HG02798 (cell line): ENCODE measurements around the gene LCORL.
"Not testable (repeated sequence)": the region's sequence is repeated elsewhere in the genome, so short reads cannot be mapped to it uniquely, and the experiment has no call there.

ENCODE experiments used
- ATAC-seq: cut with Tn5 transposase; IDR thresholded peaks from one replicate; pipeline ENCODE4 v1.9.1; 2021; ENCODE audit warnings: mild to moderate bottlenecking; ENCODE audit not compliant: unreplicated experiment, poor library complexity

The LCORL gene

DNA sequence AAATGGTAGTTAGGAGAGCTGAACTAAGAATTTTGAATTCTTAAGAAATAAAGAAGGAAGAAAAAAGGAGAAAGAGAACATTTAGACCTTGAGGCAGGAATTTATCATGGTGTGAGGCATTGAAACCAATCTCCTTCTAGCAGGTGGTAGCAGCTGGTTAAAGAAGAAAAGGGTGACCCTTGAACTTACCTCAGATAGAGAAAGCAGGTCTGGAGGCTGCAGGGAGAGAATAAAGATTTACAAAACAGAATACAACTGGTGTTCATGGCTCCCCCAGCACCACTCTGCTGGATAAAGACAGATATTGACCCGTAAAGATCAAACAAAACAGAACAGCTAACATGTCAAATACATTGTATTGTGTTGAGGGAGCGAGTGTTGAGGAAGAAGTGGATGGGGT lies 154.7 kb downstream of the LCORL start:
- no peak for ATAC-seq

DNA sequence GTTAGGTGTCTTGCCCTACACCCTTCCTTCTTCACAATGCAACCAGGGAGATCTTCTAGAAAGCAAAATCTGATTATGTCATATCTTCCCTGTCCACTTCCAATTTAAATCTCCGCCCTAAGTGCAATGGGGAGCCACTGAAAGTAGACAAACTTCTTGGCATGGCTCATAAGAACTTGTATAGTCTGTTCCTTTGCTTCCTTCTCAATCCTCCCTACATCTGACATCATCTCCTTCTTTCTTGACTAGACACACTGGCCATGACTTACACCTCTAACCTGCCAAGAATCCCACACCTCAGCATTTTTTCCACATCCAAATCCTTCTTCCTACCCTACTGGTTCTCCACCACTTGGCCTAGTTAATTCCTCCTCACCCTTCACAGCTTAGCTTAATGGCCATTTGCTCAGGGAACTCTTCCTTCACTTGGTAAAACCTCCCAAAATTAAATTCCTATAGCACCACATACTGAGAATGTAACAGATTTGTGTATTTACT lies 155.6 kb downstream of the LCORL start:
- ATAC-seq = no peak

DNA sequence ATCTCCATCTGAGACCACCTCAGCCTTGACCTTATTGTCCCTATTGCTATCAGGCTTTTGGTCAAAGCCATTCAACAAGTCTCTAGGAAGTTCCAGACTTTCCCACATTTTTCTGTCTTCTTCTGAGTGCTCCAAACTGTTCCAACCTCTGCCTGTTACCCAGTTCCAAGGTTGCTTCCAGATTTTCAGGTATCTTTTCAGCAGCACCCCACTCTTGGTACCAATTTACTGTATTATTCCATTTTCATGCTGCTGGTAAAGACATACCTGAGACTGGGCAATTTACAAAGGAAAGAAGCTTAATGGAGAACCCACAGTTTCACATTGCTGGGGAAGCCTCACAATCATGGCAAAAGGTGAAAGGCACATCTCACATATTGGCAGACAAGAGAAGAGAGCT lies 159.6 kb downstream of the LCORL start:
- not testable (repeated sequence) for ATAC-seq

DNA sequence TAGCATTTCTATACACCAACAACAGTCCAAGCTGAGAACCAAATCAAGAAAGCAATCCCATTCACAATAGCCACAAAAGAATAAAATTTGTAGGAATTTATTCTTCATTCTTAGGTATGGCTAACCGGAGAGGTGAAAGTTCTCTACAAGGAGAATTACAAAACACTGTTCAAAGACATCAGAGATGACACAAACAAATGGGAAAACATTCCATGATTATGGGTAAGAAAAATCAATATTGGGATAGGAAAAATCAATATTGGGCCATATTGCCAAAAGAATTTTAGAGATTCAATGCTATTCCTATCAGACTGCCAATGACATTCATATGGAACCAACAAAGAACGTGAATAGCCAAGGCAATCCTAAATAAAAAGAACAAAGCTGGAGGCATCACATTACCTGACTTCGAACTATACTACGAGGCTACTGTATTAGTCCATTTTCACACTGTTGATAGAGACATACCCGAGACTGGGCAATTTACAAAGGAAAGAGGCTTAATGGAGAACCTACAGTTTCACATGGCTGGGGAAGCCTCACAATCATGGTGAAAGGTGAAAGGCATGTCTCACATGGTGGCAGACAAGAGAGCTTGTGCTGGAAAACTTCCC lies 161.7 kb downstream of the LCORL start:
- no peak for ATAC-seq

DNA sequence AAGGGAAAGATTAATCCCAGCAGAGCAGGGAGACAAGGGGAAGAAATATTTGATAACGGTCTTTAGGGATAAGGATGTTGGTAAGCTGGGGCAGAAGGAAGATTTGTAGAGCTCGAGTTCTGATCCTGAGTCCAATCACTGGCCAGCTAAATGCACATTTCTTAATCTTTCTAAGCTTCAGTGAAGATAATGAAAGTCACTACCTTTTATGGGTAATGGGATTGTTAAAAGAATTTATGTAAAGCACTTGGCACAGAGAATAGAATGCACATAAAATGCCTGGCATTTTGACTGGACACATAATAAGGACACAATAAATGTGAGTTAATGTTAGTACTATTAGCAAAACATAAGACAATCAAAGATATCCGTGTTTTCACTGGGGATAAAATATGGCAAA lies 167.5 kb downstream of the LCORL start:
- ATAC-seq = no peak

DNA sequence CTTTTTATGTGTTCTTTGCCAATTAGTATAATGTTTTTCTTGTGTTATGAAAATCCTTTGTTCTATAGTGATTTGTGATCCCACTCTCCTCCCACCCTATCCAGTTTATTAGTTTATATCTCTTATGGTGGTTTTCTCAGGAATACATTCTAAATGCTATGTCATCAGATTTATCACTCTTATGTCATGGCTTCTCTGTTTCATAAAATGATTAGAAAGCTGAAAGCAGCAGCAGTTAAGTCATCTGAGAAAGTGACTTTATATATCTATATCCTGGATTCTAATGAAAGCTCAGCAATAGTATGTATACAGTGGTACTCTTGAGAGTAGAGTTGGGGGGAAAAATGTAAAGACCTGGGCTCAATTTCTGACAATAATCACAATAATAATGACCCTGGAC lies 169.6 kb downstream of the LCORL start:
- ATAC-seq = no peak

DNA sequence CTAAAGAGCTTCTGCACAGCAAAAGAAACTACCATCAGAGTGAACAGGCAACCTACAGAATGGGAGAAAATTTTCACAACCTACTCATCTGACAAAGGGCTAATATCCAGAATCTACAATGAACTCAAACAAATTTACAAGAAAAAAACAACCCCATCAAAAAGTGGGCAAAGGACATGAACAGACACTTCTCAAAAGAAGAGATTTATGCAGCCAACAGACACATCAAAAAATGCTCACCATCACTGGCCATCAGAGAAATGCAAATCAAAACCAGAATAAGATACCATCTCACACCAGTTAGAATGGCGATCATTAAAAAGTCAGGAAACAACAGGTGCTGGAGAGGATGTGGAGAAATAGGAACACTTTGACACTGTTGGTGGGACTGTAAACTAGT lies 171.3 kb downstream of the LCORL start:
- ATAC-seq = not testable (repeated sequence)

DNA sequence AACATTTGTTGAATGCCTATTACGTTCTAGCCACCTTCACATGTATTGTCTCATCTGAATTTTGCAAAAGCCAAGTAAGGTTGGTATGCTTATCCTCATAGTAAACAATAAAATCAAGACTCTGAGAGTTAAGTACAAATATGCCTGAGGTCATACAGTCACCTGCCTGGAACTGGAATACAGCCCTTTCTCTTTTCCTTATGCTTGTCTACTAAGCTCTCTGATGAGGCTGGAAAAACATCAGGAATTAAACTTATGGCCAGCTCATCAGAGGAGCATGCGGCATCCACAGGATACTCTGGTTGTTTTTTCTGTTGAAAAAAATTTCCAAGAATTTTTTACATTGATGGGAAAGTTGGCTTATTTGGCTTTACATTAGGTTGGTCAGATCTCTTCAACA lies 175.3 kb downstream of the LCORL start:
- ATAC-seq = no peak

DNA sequence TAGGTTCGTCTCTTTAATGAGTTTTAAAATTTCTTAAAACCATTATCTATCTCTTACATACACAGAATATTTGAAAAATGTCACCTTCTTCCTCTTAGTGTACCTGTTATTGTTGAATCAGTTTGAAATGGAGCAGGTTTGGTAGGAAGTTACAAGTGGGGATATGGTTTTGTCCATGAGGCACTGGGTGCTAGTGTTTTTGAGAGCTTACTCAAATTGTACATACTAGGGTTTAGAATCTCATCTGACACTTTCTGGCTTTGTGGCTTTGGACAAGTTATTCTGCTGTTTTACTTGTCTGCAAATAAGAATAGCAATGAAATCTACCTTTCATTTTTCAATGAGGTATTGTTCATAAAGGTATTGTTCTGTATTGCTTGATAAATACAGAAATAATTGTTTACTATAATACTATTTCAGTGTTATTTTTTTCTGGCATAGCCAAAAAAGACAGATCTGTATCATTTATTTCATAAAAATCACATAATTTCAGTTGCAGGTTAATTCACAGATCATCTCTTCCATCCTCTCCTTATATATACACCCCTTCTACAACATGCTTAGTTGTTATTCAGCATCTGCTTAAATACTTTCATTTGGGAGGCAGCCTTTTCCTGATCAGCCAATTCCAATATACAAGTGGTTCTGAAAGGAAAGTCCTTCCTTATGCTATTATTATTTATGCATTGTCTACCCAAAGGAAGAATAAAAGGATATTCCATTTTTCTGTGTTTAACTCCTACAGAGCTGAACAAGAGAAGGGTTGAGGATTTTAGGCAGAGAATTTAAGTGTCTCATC lies 197.5 kb downstream of the LCORL start:
- ATAC-seq = no peak

DNA sequence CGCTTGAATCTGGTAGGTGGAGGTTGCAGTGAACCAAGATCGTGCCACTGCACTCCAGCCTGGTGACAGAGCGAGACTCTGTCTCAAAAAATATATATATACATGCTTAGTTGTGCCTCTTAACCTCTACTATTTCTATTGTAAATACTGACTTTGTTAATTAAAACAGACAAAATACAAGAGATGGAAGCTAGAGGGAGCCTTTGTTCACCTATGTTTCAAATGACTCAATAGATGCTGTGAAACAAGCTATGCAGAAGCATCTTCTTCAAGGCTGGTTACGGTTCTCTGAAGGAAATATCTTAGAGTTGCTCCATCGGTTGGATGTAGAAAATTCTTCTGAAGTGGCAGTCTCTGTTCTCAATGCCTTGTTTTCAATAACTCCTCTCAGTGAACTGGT lies 204.5 kb downstream of the LCORL start:
- ATAC-seq = peak; percentile 82

DNA sequence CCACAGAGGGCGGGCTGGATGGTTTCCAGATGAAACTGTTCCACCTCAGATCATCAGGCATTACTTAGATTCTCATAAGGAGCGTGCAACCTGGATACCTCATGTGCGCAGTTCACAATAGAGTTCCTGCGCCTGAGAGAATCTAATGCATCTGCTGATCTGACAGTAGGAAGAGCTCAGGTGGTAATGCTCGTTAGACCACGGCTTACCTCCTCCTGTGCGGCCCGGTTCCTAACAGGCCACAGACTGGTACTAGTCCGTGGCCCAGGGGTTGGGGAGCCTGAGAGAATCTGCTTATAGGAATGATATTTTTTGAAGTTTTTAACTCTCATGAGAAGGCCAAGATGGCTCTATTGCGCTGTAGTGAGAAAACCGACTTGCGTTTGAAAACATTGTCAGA lies 205.4 kb downstream of the LCORL start:
- no peak for ATAC-seq

DNA sequence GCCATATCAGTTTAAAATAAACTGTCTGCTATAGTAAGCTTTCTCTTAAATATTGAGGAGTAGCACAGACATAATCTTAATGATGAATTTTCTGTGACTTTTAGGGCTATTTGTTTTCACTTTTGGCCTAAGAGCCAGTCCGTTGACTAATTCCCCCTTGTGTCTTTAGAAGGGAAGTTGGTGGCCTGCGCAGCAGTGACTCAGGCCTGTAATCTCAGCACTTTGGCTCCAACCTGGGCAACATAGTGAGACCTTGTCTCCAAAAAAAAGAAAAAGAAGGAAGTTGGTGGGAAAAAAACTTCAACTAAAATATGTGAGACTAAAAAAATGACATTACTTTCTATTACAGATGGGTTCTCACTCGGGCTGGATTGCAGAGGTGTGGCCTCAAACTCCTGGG lies 207.4 kb downstream of the LCORL start:
- ATAC-seq = no peak

DNA sequence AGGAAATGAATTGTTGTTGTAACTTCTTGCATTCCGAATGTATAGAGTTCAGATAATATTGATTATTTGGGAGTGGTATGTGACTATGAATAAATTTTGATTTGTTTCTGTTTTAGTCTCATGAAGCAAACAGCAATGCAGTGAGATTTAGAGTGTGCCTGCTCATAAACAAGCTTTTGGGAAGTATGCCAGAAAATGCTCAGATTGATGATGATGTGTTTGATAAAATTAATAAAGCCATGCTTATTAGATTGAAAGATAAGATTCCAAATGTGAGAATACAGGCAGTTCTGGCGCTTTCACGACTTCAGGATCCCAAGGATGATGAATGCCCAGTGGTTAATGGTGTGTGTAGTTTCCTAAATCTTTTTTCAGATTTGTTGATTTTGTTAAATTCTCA lies 208.8 kb downstream of the LCORL start:
- no peak for ATAC-seq

DNA sequence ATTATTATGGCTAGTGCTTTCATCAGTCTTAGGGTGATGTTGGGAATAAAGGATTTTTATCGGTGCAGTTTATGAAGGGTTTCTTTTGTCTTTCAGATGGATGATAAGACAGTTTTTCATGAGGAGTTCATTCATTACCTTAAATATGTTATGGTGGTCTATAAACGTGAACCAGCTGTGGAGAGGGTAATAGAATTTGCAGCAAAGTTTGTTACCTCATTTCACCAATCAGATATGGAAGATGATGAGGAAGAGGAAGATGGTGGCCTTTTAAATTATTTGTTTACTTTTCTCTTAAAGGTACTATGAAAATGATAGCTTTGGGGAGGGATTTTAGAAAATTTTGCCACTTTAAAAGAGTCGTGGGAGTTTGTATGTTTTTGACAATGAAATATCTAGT lies 209.4 kb downstream of the LCORL start:
- no peak for ATAC-seq

DNA sequence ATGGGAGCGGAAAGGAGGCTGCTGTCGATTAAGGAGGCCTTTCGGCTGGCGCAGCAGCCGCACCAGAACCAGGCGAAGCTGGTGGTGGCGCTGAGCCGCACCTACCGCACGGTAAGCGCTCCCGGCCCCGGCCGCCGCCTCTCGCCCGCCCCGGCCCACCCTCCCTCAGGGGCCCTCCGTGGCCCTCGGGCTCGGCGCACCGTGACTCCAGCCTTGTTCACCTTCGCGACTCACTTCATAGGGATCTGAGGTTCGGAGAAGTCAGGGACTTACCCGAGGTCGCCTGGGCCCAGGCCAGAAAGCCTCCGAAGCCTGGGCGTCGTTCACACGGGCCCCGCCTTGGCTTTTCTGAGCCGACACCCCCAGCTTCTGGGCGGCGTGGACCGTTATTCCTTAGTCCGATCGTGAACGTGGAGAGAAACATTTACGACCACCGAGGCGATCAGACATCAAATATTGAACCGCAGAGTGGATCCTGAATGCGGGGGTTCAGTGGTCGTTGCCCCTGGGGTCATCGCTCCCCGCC lies 210.4 kb downstream of the LCORL start:
- peak; percentile 31 for ATAC-seq

DNA sequence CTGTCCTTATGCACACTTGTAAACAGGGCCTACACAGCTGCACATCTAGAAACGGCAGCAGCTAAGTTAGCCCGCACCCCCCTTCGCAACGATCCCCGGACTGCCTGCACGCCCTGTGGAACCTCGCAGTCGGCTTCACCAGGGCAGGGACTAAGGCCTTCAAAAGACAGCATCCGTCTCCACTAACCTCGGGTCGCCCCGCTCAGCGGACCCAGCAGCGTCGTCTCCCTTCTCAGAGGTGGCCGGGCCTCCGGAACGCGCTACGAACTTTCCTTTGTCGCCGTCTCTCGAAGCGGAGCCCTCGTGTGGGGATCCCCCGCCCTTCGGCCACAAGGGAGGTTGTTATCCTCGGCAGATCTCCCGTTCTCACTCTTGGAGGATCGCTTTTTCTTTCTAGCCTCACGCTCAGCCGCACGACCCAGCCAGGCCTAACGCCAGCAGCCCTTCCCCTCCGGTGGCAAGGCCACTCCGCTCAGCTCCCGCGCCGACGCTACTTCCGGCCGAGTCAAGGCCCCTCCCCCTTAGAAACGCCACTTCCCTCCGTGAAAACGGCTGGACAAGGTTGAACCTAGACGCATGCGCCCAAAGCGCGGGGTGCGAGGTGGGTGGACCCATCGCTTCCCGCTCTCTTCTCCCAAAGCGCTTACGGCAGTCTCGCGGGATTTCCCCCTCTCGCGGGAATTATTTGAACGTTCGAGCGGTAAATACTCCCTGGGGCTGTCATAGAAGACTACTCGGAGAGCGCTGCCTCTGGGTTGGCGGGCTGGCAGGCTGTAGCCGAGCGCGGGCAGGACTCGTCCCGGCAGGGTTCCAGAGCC lies 211.1 kb downstream of the LCORL start, which contains the start of the genes DCAF16 and NCAPG:
TSS of gene DCAF16 (minus strand) at position 498 of the 818 bp plus-strand sequence. CDS start 6,616 bp downstream, outside the sequence.
TSS of gene NCAPG (plus strand) at position 720 of the 818 bp plus-strand sequence. CDS start 99 bp downstream, outside the sequence.
- ATAC-seq = peak; percentile 91

DNA sequence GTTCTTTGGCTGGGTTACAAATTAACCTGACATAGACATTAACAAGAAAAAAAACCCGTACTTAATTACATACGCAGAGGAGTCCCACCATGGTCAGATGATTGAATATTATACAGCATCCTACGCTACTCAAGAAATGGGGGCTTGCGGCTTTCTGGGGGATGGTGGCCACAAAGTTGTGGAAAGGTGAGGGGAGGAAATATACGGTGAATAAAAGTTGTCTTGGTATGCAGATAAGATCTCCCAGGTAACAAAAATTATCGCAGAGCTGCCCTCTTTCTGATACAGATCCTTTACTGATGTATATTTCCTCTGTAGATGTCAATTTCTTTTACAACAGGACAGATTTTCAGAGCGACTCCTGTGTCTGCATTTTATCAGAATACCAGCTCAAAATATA lies 211.9 kb downstream of the LCORL start:
- no peak for ATAC-seq

DNA sequence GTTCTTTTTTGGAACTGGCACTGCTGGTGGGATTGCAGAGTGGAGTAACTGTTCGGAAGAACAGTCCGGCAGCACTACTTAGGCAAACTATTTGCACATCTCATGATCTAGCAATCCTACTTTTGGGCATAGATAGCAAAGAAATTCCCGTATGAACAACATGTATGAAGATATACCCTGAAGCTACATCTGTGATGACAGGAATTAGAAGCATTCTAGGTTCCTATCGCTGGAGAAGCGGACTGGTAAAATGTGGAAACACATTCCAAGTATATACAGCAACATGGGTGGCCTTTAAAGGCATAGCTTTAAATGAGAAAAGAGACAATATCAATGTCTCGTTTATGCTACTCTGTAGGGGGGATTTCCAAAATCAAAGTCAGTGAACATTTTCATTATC lies 214.1 kb downstream of the LCORL start:
- no peak for ATAC-seq

DNA sequence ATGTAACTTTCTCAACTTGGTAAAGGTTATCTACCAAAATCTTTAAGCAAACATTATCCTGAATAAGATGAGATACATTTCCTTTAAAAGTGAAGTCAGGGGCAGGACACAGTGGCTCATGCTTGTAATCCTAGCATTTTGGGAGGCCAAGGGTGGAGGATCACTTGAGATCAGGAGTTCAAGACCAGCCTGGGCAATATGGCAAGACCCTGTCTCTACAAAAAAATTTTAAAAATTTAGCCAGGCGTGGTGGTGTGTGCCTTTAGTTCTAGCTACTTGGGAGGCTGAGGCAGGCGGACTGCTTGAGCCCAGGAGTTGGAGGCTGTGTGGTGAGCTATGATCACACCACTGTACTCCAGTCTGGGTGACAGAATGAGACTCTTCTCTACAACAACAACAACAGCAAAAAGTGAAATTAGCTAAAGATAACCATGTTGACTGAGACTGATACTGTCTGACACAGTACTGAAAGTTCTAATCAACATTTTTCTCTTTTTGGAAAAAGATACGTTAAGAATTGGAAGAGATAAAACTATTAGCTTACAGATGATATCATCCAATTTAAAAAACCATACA lies 215.9 kb downstream of the LCORL start:
- no peak for ATAC-seq

DNA sequence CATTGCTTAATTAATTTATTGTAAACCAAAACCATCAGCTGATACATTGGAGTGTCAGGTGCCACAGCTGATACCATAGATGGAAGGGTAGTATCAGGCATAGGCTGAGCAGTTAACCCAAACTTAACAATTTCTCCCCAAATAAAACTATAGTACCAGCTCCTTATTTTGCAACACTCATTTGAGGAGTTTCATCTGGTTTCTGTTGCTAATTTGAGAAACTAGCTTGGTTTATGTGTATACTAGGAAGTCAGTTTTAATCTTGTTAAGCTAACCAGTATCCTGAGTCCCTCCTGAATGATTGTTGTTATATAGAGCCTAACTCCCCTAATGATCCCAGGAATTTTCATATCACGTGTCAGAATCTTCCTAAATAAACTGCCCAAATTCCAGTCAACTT lies 223.7 kb downstream of the LCORL start:
- no peak for ATAC-seq
